Urinary bladder (tissue), 4 donors: ENCODE results near the gene TET2. TPM values are rescaled to one million over a fixed set of nuclear protein-coding genes. Genes with fewer than 3 reads are reported as not detected.
A peak's percentile ranks its signal among the peaks of the same experiment; 100 is the strongest.

Source experiments
- DNase-seq: peaks from one replicate; pipeline ENCODE4 v3.0.0-alpha.2; 2015; ENCODE audit errors: extremely low spot score
- H3K27ac ChIP-seq: one replicate; pipeline ENCODE4 v1.5.1; 2013; ENCODE audit warnings: low read depth, mild to moderate bottlenecking, moderate library complexity
- H3K36me3 ChIP-seq: one replicate; pipeline ENCODE4 v1.6.1; 2013; ENCODE audit warnings: mild to moderate bottlenecking, moderate library complexity; ENCODE audit not compliant: insufficient read depth
- H3K4me1 ChIP-seq: one replicate; pipeline ENCODE4 v1.6.1; 2013; ENCODE audit warnings: mild to moderate bottlenecking, moderate library complexity; ENCODE audit not compliant: insufficient read depth
- H3K4me3 ChIP-seq: one replicate; pipeline ENCODE4 v1.5.1; 2013; ENCODE audit warnings: low read depth, low read length
- WGBS: extraction: QIAGEN DNeasy Blood & Tissue Kit; methylation state at CpG from one replicate; pipeline ENCODE4 v1.1.7; 2013; 5-methylcytosine and 5-hydroxymethylcytosine counted together
- polyA plus RNA-seq: library from polyadenylated mRNA; stranded (reverse); fragments of 200-250 nt; gene quantifications from one replicate; pipeline ENCODE4 v1.2.3, GENCODE V29; 2013
- total RNA-seq: library from RNA; depleted of rRNA; stranded (reverse); fragments of >200 nt; gene quantifications from one replicate; pipeline ENCODE4 v1.2.3, GENCODE V29; 2014
- donor health status: healthy with polysubstance abuse.
- donor health status: healthy.

The TET2 gene
- total and polyA plus RNA-seq, 2 donors: 4.4 to 50.2 TPM

DNA sequence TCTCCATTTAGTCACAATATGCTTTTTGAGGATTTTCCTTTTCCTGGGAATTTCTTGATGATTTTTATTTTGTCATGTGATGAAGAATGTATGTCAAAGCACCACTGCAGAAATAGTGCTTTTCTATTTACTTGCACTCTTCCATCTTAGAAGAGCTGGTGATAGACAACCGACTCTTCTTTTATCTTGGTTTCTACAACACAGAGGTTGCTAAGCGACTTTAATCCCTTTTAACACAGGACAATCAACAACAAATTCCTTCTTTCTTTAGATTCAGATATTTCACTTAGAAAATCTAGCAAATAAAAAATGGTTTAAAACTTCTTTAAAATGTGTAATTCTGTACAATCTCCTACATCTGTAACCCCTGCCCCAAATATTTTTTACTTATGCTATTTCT lies 34.6 kb downstream of the TET2 start:
- H3K4me3 ChIP-seq: no peak overlapping the region
- H3K4me1 ChIP-seq: no peaks in the 10 kb centered on the region
- whole genome bisulfite sequencing: 44% methylated on average over 2 of the region's 2 CpGs
- H3K36me3 ChIP-seq: no peaks in the 10 kb centered on the region
- no peak overlapping the region for H3K27ac ChIP-seq
- DNase-seq: no peak

DNA sequence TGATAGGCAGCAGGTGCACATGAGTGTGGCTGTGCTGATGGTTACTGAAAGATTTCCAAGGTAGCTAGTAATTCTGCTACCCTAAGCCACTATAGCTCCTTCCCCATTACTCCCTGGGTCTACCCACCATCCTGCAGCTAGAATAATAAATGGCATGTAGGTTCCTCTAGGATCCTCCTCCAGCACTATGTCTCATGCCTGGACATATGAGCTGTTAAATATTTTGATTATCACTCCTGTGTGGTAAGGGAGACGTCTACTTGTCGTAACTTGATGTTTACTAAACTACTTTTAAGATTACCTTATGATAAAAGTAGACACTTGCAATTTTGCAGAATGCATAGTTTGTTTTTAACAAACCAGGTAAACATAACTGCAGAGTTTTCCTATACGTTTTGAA lies 35.5 kb downstream of the TET2 start:
- WGBS: 67% methylated on average over 3 of the region's 3 CpGs
- H3K27ac ChIP-seq: no peak overlapping the region
- no peaks in the 10 kb centered on the region for H3K4me1 ChIP-seq
- H3K4me3 ChIP-seq: no peak overlapping the region
- no peak for DNase-seq
- H3K36me3 ChIP-seq: no peaks in the 10 kb centered on the region

DNA sequence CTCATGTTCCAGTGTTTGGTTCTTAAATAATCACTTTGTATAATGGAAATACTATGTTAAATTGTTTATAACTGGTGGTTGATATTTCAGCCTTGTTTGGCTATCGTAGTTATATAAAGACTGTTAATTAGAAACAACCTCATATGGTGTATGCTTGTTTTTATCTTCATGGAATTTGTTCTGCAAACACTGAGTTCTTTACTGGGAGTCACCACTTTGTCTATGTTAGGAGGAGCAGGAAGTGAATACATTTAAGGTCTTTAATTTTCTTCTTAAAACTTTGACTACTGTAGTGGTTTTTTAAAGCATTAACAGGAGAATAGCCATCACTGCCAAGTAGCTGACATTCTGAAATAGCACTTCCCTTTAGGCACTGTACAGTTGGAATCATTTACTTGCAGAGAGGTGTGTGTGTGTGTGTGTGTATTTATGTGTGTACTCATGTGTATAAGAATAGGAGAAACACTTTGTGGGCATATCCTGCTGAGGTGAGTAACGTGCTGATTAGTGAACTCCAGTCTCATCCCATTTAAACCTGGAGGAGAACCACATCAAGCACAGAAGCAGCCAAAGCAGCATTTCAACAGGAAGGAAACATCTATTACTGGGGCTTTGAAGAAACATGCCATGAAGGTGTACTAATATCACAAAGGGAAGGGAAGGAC lies 37.8 kb downstream of the TET2 start:
- Histone ChIP-seq H3K36me3 (no peaks in the 10 kb centered on the region), H3K4me3 (no peak overlapping the region), H3K27ac (no peak overlapping the region), H3K4me1 (no peaks in the 10 kb centered on the region)
- WGBS: 45% methylated on average over 2 of the region's 2 CpGs
- no peak for DNase-seq

DNA sequence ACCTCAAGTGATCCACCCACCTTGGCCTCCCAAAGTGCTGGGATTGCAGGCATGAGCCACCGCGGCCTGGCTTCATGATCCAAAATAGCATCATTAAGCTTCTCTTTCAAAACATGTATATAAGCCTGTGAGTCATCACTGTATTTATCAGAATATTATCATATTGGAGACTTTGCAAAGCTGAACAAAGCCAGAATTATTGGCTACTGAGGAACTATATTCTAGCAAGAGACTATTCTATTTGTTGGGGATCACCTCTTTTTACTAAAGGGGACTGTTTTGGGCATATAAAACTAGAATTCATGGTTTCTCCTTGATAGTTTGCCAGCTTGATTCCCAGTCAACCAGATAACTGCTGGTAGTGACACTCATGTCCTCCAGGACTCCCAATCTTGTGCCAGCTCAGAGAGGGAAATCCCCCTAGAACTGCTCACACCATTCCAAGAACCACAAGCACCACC lies 40.1 kb downstream of the TET2 start:
- Histone ChIP-seq H3K4me3 (no peak overlapping the region), H3K27ac (no peak overlapping the region), H3K36me3 (peaks cover 2% of the 10 kb centered on the region), H3K4me1 (no peaks in the 10 kb centered on the region)
- 21% methylated on average over 2 of the region's 2 CpGs for WGBS
- DNase-seq: no peak

DNA sequence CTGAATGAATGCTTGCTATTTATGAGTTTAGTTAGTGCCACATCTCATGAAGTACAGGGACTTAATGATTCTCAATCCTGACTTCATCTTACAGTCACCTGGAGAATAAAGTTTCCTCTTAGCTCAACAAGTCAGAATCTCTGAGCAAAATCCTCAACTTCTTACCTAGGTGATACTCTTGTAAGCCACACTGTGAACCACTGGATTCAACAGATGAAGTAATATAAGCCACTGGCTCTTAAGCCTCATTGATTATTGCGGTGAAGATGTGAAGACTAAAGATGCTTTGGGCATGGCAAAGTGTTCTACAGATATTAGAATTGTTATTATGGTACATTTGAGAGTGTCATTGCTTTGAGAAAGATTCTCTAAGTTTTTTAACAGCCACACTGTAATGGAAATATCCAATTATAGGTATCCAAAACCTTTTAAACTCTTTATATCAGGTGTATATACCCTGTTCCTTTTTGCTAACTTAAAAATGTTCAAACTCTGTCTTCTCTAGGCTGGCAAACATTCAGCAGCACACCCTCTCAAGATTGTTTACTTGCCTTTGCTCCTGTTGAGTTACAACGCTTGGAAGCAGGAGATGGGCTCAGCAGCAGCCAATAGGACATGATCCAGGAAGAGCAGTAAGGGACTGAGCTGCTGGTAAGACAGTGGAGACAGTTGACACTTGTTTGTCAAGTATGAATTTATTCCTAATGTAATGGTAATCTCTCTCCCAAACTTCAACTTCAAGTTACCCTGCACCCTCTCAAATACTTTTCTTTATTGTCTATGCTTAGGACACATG lies 43.4 kb downstream of the TET2 start:
- Histone ChIP-seq H3K36me3 (peaks cover 2% of the 10 kb centered on the region), H3K4me3 (no peak overlapping the region), H3K27ac (peak overlapping the region; percentile 18), H3K4me1 (no peaks in the 10 kb centered on the region)
- DNase-seq: no peak
- 61% methylated on average over 2 of the region's 2 CpGs for WGBS

DNA sequence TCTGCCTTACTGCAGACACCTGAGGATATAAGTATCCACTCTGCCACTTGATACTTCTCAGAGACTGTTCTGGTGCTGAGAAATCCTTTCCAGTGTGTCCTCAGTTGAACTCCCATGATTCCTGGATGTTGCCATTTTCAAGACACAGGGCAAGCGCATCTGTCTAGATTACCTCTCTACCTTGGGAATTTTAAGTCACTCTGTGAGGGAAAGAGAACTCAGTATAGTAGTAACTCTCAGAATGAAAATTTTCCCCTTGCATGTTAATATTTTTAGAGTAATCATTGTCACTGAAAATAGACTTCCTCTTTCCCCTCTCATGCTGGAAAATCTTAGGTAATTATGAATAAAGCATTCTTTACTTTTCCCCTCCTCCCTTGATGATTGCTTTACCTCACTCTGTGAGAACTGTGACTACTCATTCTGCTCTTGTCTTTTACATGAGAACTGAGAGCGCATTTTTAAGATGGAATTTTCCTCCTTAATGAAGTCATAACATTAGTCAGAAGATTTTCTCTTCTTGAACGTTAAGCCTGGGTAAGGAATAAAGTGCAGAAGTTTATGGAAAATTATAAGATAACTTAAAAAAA lies 45.0 kb downstream of the TET2 start:
- H3K27ac ChIP-seq: no peak overlapping the region
- H3K4me1 ChIP-seq: no peaks in the 10 kb centered on the region
- WGBS: 33% methylated on average over 3 of the region's 3 CpGs
- no peak for DNase-seq
- H3K36me3 ChIP-seq: peaks cover 2% of the 10 kb centered on the region
- no peak overlapping the region for H3K4me3 ChIP-seq

DNA sequence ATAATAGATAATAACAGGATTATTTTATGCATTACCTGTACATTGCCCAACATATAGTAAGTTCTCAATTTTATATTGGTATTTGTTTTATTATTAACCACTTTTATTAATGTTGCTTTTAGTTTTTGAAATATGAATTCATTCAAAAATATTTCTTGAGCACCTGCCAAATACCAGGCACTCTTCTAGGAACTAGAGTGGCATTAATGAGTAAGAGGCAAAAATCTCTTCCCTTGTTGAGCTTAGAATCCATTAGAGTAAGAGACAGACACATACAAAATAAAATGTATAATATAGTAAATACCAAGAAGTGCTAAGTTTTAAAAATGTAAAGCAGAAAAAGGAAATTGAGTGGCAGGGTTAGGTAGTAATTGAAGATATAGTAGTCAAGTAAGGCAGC lies 45.8 kb downstream of the TET2 start:
- DNase-seq: no peak
- Histone ChIP-seq H3K4me3 (no peak overlapping the region), H3K36me3 (peaks cover 2% of the 10 kb centered on the region), H3K4me1 (no peaks in the 10 kb centered on the region), H3K27ac (no peak overlapping the region)

DNA sequence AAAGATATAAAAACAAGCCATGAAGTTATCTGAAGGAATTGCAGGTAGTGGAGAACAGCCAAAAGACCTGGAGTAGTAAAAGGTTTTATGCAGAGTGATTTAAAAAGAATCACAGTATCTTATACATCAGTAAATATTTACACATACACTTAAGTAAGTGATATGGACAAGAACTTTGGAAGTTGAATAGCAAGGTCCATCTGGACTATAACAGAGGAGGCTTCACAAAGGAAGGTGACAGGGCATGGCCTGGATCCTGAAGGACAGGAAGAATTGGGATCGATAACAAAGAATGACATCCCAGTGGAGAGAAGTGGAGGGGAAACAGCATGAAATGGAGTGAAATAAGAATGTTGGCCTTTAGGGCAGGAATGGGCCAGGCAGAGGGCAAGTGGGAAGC lies 46.2 kb downstream of the TET2 start:
- Histone ChIP-seq H3K4me3 (no peak overlapping the region), H3K4me1 (no peaks in the 10 kb centered on the region), H3K36me3 (peaks cover 2% of the 10 kb centered on the region), H3K27ac (no peak overlapping the region)
- no peak for DNase-seq
- WGBS: 77% methylated on average over 1 of the region's 1 CpG

DNA sequence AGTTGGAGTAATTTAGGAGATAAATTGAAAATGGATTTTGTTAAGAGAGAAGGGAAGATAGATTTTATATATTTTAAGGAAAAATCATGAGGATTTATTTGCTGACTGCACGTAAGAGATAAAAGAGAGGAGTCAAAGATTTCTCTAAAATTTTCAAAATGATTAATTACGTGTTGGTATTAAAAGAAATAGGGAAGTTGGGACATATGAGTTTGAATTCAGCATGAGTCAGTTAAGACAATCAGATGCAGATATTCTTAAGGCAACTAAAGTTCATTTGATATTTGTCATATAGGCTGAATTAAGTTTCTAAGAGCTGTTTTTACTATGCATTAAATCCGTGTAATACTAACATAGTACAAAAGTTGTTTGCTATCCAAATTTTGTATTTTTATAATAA lies 46.9 kb downstream of the TET2 start:
- Histone ChIP-seq H3K27ac (no peak overlapping the region), H3K36me3 (peaks cover 2% of the 10 kb centered on the region), H3K4me1 (no peaks in the 10 kb centered on the region), H3K4me3 (no peak overlapping the region)
- whole genome bisulfite sequencing: 87% methylated on average over 3 of the region's 3 CpGs
- no peak for DNase-seq

DNA sequence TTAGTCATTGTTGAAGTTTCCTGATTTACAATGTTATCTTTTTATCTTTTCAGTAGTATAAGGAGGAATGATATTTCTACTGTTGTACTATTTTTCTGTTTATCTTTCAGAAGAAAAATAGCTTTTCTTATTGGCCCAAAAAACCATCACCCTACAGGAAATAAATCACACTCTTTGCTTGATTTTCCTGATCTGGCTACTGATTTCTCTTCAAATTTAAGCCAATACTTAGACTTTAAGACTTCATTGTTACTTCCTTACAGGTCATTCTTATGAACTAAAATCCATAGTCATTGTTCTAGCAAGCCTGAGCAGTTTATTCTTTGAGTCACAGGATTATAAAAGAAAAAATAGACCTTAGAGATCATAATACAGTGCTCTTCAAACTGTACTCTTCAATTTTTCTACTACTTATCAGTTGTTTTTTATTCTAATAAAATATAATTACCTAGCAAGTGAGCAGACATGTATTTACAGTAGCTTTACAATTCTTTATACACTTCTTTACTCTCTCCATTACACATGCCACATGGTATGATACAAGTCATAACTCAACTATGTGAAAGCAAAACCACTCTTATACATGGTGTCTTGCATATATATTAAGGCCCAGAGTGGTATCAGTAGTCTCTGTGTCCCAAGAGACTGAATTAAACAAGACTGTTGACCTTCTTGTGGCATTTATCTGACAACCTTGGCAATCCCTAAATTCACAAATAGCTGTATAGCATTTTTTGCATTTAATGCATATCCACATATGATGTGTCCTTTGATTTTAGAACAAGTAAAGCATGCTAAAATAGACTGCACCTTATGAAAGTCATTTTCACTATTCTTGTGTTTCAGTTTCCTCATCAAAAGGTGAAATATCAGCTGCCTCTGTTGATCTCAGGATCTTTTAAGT lies 47.9 kb downstream of the TET2 start:
- H3K4me3 ChIP-seq: no peak overlapping the region
- H3K27ac ChIP-seq: no peak overlapping the region
- H3K4me1 ChIP-seq: no peaks in the 10 kb centered on the region
- H3K36me3 ChIP-seq: peaks cover 2% of the 10 kb centered on the region
- no peak for DNase-seq

DNA sequence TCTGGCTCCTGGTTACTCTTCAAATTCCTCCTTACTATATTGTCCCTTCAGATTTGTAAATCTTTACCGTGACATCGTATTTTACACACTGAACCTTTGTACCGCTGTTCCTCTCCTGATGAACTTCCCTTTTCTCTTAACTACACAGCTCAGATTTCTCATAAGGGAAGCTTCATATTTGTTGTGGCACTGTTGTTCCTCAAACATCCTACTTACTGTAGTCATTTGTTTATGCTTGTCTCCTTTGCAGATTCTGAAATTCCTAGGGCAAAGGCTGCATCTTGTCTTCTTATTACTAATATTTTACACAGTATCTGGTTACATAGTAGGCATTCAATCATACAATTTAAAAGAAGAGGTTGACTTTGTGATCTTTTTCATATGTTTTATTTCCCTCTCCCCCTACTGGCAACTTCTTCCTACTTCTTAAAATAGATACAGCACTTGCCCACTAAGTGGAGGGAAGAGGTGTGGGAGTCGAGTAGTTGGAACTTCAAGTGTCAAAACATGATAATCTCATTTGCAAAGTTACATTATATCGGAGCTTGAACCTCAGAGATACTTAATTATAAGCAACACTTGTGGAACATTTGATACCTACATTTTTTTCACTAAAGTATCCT lies 50.0 kb downstream of the TET2 start:
- no peaks in the 10 kb centered on the region for H3K36me3 ChIP-seq
- WGBS: 71% methylated on average over 5 of the region's 5 CpGs
- no peak overlapping the region for H3K27ac ChIP-seq
- H3K4me3 ChIP-seq: no peak overlapping the region
- H3K4me1 ChIP-seq: no peaks in the 10 kb centered on the region
- no peak for DNase-seq

DNA sequence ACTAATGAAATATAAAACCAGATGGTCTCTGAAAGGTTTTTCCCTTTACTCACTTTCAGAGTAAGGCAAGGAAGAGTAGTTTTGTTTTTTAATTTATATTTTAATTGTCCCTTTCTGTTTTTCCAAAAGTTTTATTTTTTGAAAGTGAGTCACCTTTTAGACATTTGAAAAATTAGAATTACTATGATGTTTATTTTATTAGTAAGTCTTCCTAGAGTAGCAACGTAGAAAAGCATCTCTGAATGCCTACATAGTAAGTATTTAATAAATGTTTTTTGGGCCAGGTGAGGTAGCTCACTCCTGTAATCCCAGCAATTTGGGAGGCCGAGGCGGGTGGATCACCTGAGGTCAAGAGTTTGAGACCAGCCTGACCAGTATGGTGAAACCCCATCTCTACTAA lies 51.1 kb downstream of the TET2 start:
- Histone ChIP-seq H3K27ac (no peak overlapping the region), H3K4me3 (no peak overlapping the region), H3K36me3 (no peaks in the 10 kb centered on the region), H3K4me1 (no peaks in the 10 kb centered on the region)
- 73% methylated on average over 3 of the region's 3 CpGs for WGBS
- DNase-seq: no peak

DNA sequence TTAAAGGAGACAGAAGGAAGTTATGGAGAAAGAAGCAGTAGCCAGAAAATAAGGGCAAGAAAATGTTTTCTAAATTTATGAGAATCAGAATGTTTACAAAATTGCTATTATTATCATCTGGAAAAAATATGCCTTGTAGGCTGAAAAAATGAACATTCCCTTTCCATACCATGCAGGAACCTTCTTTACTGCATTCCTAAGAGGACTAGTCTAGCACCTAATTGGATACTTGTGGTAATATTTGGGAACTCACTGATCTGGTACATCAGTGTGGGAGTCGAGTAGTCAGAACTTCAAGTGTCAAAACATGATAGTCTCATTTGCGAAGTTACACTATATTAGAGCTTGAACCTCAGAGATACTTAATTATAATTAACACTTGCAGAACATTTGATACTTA lies 51.9 kb downstream of the TET2 start:
- DNase-seq: no peak
- Histone ChIP-seq H3K4me3 (no peak overlapping the region), H3K27ac (no peak overlapping the region), H3K4me1 (no peaks in the 10 kb centered on the region), H3K36me3 (no peaks in the 10 kb centered on the region)
- 88% methylated on average over 2 of the region's 2 CpGs for WGBS
